ENCODE measurements around the gene PTPN9.
A peak's percentile ranks its signal among the peaks of the same experiment; 100 is the strongest.
"Not testable (repeated sequence)": the region's sequence is repeated elsewhere in the genome, so short reads cannot be mapped to it uniquely, and the experiment has no call there.

PTPN9 gene

GRCh38 chr15:75452865-75453702 lies 126.0 kb downstream of the PTPN9 start:
- DNase-seq, result peak; percentile 62

- peak; percentile 85 for DNase-seq
Measured at GRCh38 chr15:75452364-75452864, 126.7 kb downstream of the PTPN9 start.

- DNase-seq, result peak; percentile 100
Measured at GRCh38 chr15:75451674-75452363, 127.3 kb downstream of the PTPN9 start, which contains the start of gene SIN3A. SIN3A (minus strand) TSS chr15:75451690; CDS start chr15:75430375, 21,315 bp downstream.

GRCh38 chr15:75451202-75451673 lies 127.9 kb downstream of the PTPN9 start:
- no peak for DNase-seq

GRCh38 chr15:75450307-75451201 lies 128.6 kb downstream of the PTPN9 start:
- peak; percentile 99 for DNase-seq

- DNase-seq, result no peak
Measured at GRCh38 chr15:75449585-75450306, 129.4 kb downstream of the PTPN9 start.

- DNase-seq, result not testable (repeated sequence)
Measured at GRCh38 chr15:75448171-75448570, 130.9 kb downstream of the PTPN9 start.

- no peak for DNase-seq
Measured at GRCh38 chr15:75446151-75446550, 133.0 kb downstream of the PTPN9 start.

- DNase-seq, result not testable (repeated sequence)
Measured at GRCh38 chr15:75445324-75445723, 133.8 kb downstream of the PTPN9 start.

- DNase-seq, result peak; percentile 70
Measured at GRCh38 chr15:75443972-75444453, 135.1 kb downstream of the PTPN9 start.

- no peak for DNase-seq
Measured at GRCh38 chr15:75437721-75438120, 141.4 kb downstream of the PTPN9 start.

GRCh38 chr15:75436881-75437280 lies 142.2 kb downstream of the PTPN9 start:
- DNase-seq, result no peak

GRCh38 chr15:75431682-75432081 lies 147.4 kb downstream of the PTPN9 start:
- no peak for DNase-seq

- DNase-seq, result no peak
Measured at GRCh38 chr15:75431270-75431669, 147.8 kb downstream of the PTPN9 start.

GRCh38 chr15:75430259-75430658 lies 148.9 kb downstream of the PTPN9 start:
- no peak for DNase-seq

- no peak for DNase-seq
Measured at GRCh38 chr15:75428152-75428551, 151.0 kb downstream of the PTPN9 start.

- DNase-seq, result no peak
Measured at GRCh38 chr15:75425966-75426500, 153.1 kb downstream of the PTPN9 start.

GRCh38 chr15:75422554-75422953 lies 156.6 kb downstream of the PTPN9 start:
- no peak for DNase-seq

- DNase-seq, result peak; percentile 10
Measured at GRCh38 chr15:75420698-75421097, 158.4 kb downstream of the PTPN9 start.

- DNase-seq, result no peak
Measured at GRCh38 chr15:75416584-75416983, 162.5 kb downstream of the PTPN9 start.

All from EL (cell line).